IMR-90 (cell line): ENCODE data around the gene RFX6. TPM values are rescaled to one million over a fixed set of nuclear protein-coding genes. Genes with fewer than 3 reads are reported as not detected.

Source experiments
- ATAC-seq: fragments of 200-7000 bp; cut with Tn5 transposase; 2 replicates; pipeline ENCODE4 v1.9.1; 2020; ENCODE audit warnings: low read depth, mild to moderate bottlenecking, moderate library complexity
- BruUV-seq: library from RNA; stranded (reverse); fragments of 400-500 nt; replicated peaks from 2 replicates; lab custom pipeline; 2021; lab: Mats Ljungman, UMichigan
- CTCF ChIA-PET: fragments of 300-600 bp; formaldehyde crosslinking; extraction: SDS; loops from one replicate; lab custom pipeline; 2021; ENCODE audit warnings: antibody characterized with exemption; lab: Yijun Ruan, JAX
- POLR2A ChIA-PET: fragments of 300-600 bp; sonication (Branson Sonifier 250); formaldehyde crosslinking; loops from one replicate; lab custom pipeline; 2022; ENCODE audit warnings: antibody characterized with exemption; ENCODE audit not compliant: unreplicated experiment; lab: Charles Lee
- DNase-seq: peaks from one replicate; pipeline ENCODE4 v3.0.0; 2013
- H2AFZ ChIP-seq: replicated peaks from 2 replicates; pipeline ENCODE3; 2013; ENCODE audit warnings: low read length, mild to moderate bottlenecking; ENCODE audit not compliant: poor library complexity
- H2AK5ac ChIP-seq: 2 replicates; pipeline ENCODE4 v1.6.1; 2013; ENCODE audit warnings: low read depth, low read length, inconsistent platforms
- H2AK9ac ChIP-seq: replicated peaks from 2 replicates; pipeline ENCODE3; 2013; ENCODE audit warnings: mild to moderate bottlenecking, low read depth, low read length, moderate library complexity; ENCODE audit not compliant: poor library complexity
- H2BK120ac ChIP-seq: 2 replicates; pipeline ENCODE4 v1.6.1; 2013; ENCODE audit warnings: low read depth, low read length, inconsistent platforms
- H2BK15ac ChIP-seq: 3 replicates; pipeline ENCODE4 v1.6.1; 2013; ENCODE audit warnings: low read depth, low read length, inconsistent platforms
- H2BK20ac ChIP-seq: 2 replicates; pipeline ENCODE4 v1.6.1; 2013; ENCODE audit warnings: low read depth, mild to moderate bottlenecking, inconsistent platforms, low read length, moderate library complexity
- H2BK5ac ChIP-seq: 2 replicates; pipeline ENCODE4 v1.6.1; 2013; ENCODE audit warnings: mild to moderate bottlenecking, low read depth, low read length, inconsistent platforms; ENCODE audit not compliant: poor library complexity, severe bottlenecking
- H3K14ac ChIP-seq: replicated peaks from 2 replicates; pipeline ENCODE4 v1.6.1; 2013; ENCODE audit warnings: low read depth, low read length, inconsistent platforms
- H3K18ac ChIP-seq: 2 replicates; pipeline ENCODE4 v1.6.1; 2013; ENCODE audit warnings: low read depth, low read length, control low read depth
- H3K23ac ChIP-seq: 2 replicates; pipeline ENCODE4 v1.6.1; 2013; ENCODE audit warnings: low read depth, low read length, inconsistent platforms
- H3K27ac ChIP-seq: 2 replicates; pipeline ENCODE4 v1.5.1; 2013; ENCODE audit warnings: mild to moderate bottlenecking, control low read depth, low read length; ENCODE audit not compliant: insufficient read depth
- H3K27me3 ChIP-seq: 2 replicates; pipeline ENCODE4 v1.6.1; 2013; ENCODE audit warnings: low read length; ENCODE audit not compliant: control insufficient read depth, insufficient read depth
- H3K36me3 ChIP-seq: 2 replicates; pipeline ENCODE4 v1.6.1; 2013; ENCODE audit warnings: low read length, mixed read lengths; ENCODE audit not compliant: control insufficient read depth, insufficient read depth
- H3K4ac ChIP-seq: 2 replicates; pipeline ENCODE4 v1.6.1; 2013; ENCODE audit warnings: low read depth, low read length, inconsistent platforms
- H3K4me1 ChIP-seq: 2 replicates; pipeline ENCODE4 v1.6.1; 2013; ENCODE audit warnings: low read length, mixed read lengths; ENCODE audit not compliant: control insufficient read depth, insufficient read depth
- H3K4me2 ChIP-seq: 2 replicates; pipeline ENCODE4 v1.6.1; 2013; ENCODE audit warnings: low read depth, mild to moderate bottlenecking, control low read depth, low read length, moderate library complexity
- H3K4me3 ChIP-seq: 2 replicates; pipeline ENCODE4 v1.5.1; 2013; ENCODE audit warnings: low read depth, mild to moderate bottlenecking, control low read depth, low read length, moderate library complexity; ENCODE audit not compliant: insufficient read depth
- H3K56ac ChIP-seq: 2 replicates; pipeline ENCODE4 v1.6.1; 2013; ENCODE audit warnings: low read length, inconsistent platforms; ENCODE audit not compliant: insufficient read depth; ENCODE audit errors: extremely low read depth
- H3K79me1 ChIP-seq, 2 experiments: 2 replicates each; pipeline ENCODE4 v1.6.1; 2013; ENCODE audit warnings: low read length in 2 of 2, inconsistent platforms in 1 of 2, low read depth in 1 of 2
- H3K9ac ChIP-seq: 2 replicates; pipeline ENCODE4 v1.6.1; 2013; ENCODE audit warnings: low read depth, low read length, control low read depth
- H3K9me1 ChIP-seq: 2 replicates; pipeline ENCODE4 v1.6.1; 2013; ENCODE audit warnings: low read length, inconsistent platforms; ENCODE audit not compliant: insufficient read depth
- H3K9me3 ChIP-seq: 2 replicates; pipeline ENCODE4 v1.6.1; 2013; ENCODE audit warnings: low read length; ENCODE audit not compliant: control insufficient read depth, insufficient read depth
- H4K20me1 ChIP-seq: 2 replicates; pipeline ENCODE4 v1.6.1; 2013; ENCODE audit warnings: low read length, inconsistent platforms; ENCODE audit not compliant: insufficient read depth
- H4K5ac ChIP-seq: 2 replicates; pipeline ENCODE4 v1.6.1; 2013; ENCODE audit warnings: mild to moderate bottlenecking, low read depth, low read length, control low read depth
- H4K8ac ChIP-seq, 2 experiments: 2 replicates each; pipeline ENCODE4 v1.6.1; 2013; ENCODE audit warnings: low read depth in 2 of 2, low read length in 2 of 2, control low read depth in 1 of 2, inconsistent platforms in 1 of 2
- H4K91ac ChIP-seq: 2 replicates; pipeline ENCODE4 v1.6.1; 2013; ENCODE audit warnings: low read depth, low read length, inconsistent platforms; ENCODE audit not compliant: insufficient read depth
- CHD1 ChIP-seq: IDR thresholded peaks from 2 replicates; pipeline ENCODE4 v1.6.1; 2012; ENCODE audit warnings: low read depth, low read length, improper control_type of control experiment
- ELK1 ChIP-seq: fragments of 150-350 bp; IDR thresholded peaks from 2 replicates; pipeline ENCODE4 v1.6.1; 2016; ENCODE audit warnings: low read depth, mild to moderate bottlenecking, low read length, moderate library complexity, borderline replicate concordance
- FOS ChIP-seq: fragments of 150-350 bp; IDR thresholded peaks from 2 replicates; pipeline ENCODE4 v1.6.1; 2016; ENCODE audit warnings: low read depth, low read length
- MAFK ChIP-seq: IDR thresholded peaks from 2 replicates; pipeline ENCODE4 v1.6.1; 2012; ENCODE audit warnings: low read depth, low read length, improper control_type of control experiment
- MAZ ChIP-seq: IDR thresholded peaks from 2 replicates; pipeline ENCODE4 v1.6.1; 2012; ENCODE audit warnings: low read depth, mild to moderate bottlenecking, low read length, improper control_type of control experiment, moderate library complexity, borderline replicate concordance
- NFE2L2 ChIP-seq: fragments of 150-350 bp; IDR thresholded peaks from 2 replicates; pipeline ENCODE4 v1.6.1; 2016; ENCODE audit warnings: low read depth, mild to moderate bottlenecking, low read length
- RAD21 ChIP-seq: IDR thresholded peaks from 2 replicates; pipeline ENCODE4 v1.6.1; 2012; ENCODE audit warnings: low read length, improper control_type of control experiment
- SMC3 ChIP-seq: fragments of 150-350 bp; IDR thresholded peaks from 2 replicates; pipeline ENCODE4 v1.6.1; 2016; ENCODE audit warnings: low read depth, mild to moderate bottlenecking, antibody characterized with exemption, low read length, moderate library complexity
- USF2 ChIP-seq: fragments of 150-350 bp; IDR thresholded peaks from 2 replicates; pipeline ENCODE4 v1.6.1; 2017; ENCODE audit warnings: mild to moderate bottlenecking, antibody characterized with exemption, low read length, low read depth
- WGBS, 2 experiments: methylation state at CpG; one replicate each; pipeline versions ENCODE4 v1.1.5 to v1.1.7; 2013; ENCODE audit warnings: missing lambda C conversion rate in 2 of 2; ENCODE audit not compliant: insufficient read length in 1 of 2; ENCODE audit errors: extremely low coverage in 2 of 2; 5-methylcytosine and 5-hydroxymethylcytosine counted together
- dilution Hi-C: fragments of 300-500 bp; cut with HindIII; formaldehyde crosslinking; loops from one replicate; pipeline ENCODE4 v1.14.3; 2018; ENCODE audit warnings: low sequenced_read_pairs; ENCODE audit not compliant: unreplicated experiment
- in situ Hi-C: fragments of 300-500 bp; cut with MboI; formaldehyde crosslinking; loops from 3 replicates; pipeline ENCODE4 v1.14.3; 2019; ENCODE audit warnings: low sequenced_read_pairs, inconsistent platforms, mixed read lengths
- intact Hi-C: fragments of 100-400 bp; cut with micrococcal nuclease; formaldehyde crosslinking; loops from 2 replicates; pipeline ENCODE4 v1.10.0; 2022
- polyA plus RNA-seq, 3 experiments: library from polyadenylated mRNA; depleted of rRNA; stranded (reverse); fragments of >200 nt; gene quantifications; 2 replicates each; pipeline ENCODE4 v1.2.3, GENCODE V29; 2012; ENCODE audit warnings: low replicate concordance in 1 of 3
- total RNA-seq: library from RNA; depleted of rRNA; stranded (reverse); fragments of >200 nt; gene quantifications from 2 replicates; pipeline ENCODE4 v1.2.3, GENCODE V29; 2012

Gene RFX6
- total and polyA plus RNA-seq, 2 of the 4 experiments (the other 2 are of a cell fraction), result not detected

GRCh38 chr6:116928677-116929076 is 51.6 kb downstream of the RFX6 start:
- H3K36me3 ChIP-seq, result no peaks in the 10 kb centered on the region
- no TSS peak for BruUV-seq
- H4K91ac ChIP-seq, result no peak overlapping the region
- dilution Hi-C loops (no loop called here), intact Hi-C loops (no loop called here), in situ Hi-C loops (no loop called here)
- POLR2A ChIA-PET, result no interaction called here
- ATAC-seq (no peak), DNase-seq (no peak)
- H2AK9ac ChIP-seq, result no peak overlapping the region
- no peak overlapping the region for H2AK5ac ChIP-seq
- H3K14ac ChIP-seq, result no peak overlapping the region
- TF ChIP-seq ELK1 (no peak), CHD1 (no peak), USF2 (no peak), NFE2L2 (no peak), SMC3 (no peak), MAFK (no peak), RAD21 (no peak), MAZ (no peak), FOS (no peak)
- no peak overlapping the region for H4K8ac ChIP-seq
- no peak overlapping the region for H3K4me2 ChIP-seq
- H3K4me3 ChIP-seq, result no peak overlapping the region
- H4K20me1 ChIP-seq, result no peaks in the 10 kb centered on the region
- no peak overlapping the region for H3K9ac ChIP-seq
- no peak overlapping the region for H2BK120ac ChIP-seq
- no CpG with 5 or more reads among the region's 6 CpGs for WGBS, 2 experiments
- H3K18ac ChIP-seq, result no peak overlapping the region
- CTCF ChIA-PET, result no interaction called here
- H3K23ac ChIP-seq, result no peak overlapping the region
- H2BK5ac ChIP-seq, result no peak overlapping the region
- no peak overlapping the region for H3K56ac ChIP-seq
- no peak overlapping the region for H4K5ac ChIP-seq
- no peak overlapping the region for H3K27ac ChIP-seq
- no peaks in the 10 kb centered on the region for H3K9me1 ChIP-seq
- no peaks in the 10 kb centered on the region for H3K4me1 ChIP-seq
- no peak overlapping the region for H2BK20ac ChIP-seq
- H2BK15ac ChIP-seq, result no peak overlapping the region
- no peaks in the 10 kb centered on the region for H3K27me3 ChIP-seq
- H3K79me1 ChIP-seq, result no peaks in the 10 kb centered on the region
- no peaks in the 10 kb centered on the region for H3K9me3 ChIP-seq
- H3K4ac ChIP-seq, result no peak overlapping the region
- no peak overlapping the region for H2AFZ ChIP-seq
